ENCODE data around the gene SETD1B.
"Not testable (repeated sequence)": the region's sequence is repeated elsewhere in the genome, so short reads cannot be mapped to it uniquely, and the experiment has no call there.

- not testable (repeated sequence) for TF ChIP-seq CTCF, POLR2A (IDR thresholded peaks at IDR 0.05)
Observed at GRCh38 chr12:121758536-121758935, 45.3 kb upstream of the SETD1B start.

Measured in uterus (tissue), 2 donors.